ENCODE results near the gene KIRREL1. TPM values are rescaled to one million over a fixed set of nuclear protein-coding genes. Genes with fewer than 3 reads are reported as not detected.

The KIRREL1 gene
- total RNA-seq, 1 experiment from 2014 or later: 45.4 TPM

DNA sequence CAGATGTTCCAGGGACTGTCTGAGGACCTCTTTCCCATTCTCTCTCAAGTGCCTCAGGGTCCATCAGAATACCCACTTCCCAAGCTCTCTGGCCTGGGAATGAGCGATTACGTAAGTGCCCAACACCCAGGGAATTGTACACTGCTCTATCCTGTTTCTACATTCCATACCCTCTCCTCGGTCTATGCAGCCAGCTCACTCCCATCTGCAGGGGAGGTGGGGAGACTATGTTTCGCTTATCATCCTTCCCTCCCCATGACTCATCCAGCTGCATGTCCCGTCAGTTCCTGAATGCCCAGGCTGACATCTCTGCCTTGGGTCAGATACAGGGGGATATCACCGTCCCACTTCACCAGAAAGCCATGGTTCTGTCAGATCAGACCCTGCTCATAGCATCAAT, 152.7 kb downstream of the KIRREL1 start:
- Histone ChIP-seq H3K4me1 (no peaks in the 10 kb centered on the region), H3K27me3 (replicated peaks; ENCODE audit: control insufficient read depth, insufficient read depth, low read length) (no peaks in the 10 kb centered on the region; the same call in 1 of the 2 replicates), H3K4me3 (ENCODE audit: low read depth, low read length) (no peak overlapping the region), H3K9me3 (no peaks in the 10 kb centered on the region), H3K36me3 (ENCODE audit: control insufficient read depth, insufficient read depth, low read length) (no peaks in the 10 kb centered on the region)
- no TSS peak for BruUV-seq (replicated peaks)
- no peak for DNase-seq
- H3K27me3 Mint-ChIP-seq (ENCODE audit: insufficient read depth, unreplicated experiment): peaks cover 19% of the 10 kb centered on the region
- H3K4me1 Mint-ChIP-seq (ENCODE audit: low read depth, unreplicated experiment): no peaks in the 10 kb centered on the region
- intact Hi-C loops (cut with micrococcal nuclease; ENCODE audit: unreplicated experiment): no loop called here
- H3K9me3 Mint-ChIP-seq (ENCODE audit: unreplicated experiment): no peaks in the 10 kb centered on the region
- no peaks in the 10 kb centered on the region for H3K36me3 Mint-ChIP-seq (ENCODE audit: insufficient read depth, unreplicated experiment)
- TF ChIP-seq, protein P1, sequence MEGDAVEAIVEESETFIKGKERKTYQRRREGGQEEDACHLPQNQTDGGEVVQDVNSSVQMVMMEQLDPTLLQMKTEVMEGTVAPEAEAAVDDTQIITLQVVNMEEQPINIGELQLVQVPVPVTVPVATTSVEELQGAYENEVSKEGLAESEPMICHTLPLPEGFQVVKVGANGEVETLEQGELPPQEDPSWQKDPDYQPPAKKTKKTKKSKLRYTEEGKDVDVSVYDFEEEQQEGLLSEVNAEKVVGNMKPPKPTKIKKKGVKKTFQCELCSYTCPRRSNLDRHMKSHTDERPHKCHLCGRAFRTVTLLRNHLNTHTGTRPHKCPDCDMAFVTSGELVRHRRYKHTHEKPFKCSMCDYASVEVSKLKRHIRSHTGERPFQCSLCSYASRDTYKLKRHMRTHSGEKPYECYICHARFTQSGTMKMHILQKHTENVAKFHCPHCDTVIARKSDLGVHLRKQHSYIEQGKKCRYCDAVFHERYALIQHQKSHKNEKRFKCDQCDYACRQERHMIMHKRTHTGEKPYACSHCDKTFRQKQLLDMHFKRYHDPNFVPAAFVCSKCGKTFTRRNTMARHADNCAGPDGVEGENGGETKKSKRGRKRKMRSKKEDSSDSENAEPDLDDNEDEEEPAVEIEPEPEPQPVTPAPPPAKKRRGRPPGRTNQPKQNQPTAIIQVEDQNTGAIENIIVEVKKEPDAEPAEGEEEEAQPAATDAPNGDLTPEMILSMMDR (IDR thresholded peaks at IDR 0.05; ENCODE audit: insufficient read depth in 1 of 2, low read depth in 1 of 2, low read length in 1 of 2, severe bottlenecking in 1 of 2, unreplicated experiment in 1 of 2): no peak
- H3K4me3 Mint-ChIP-seq (ENCODE audit: unreplicated experiment): no peak overlapping the region
- H3K27ac Mint-ChIP-seq (ENCODE audit: unreplicated experiment): no peak overlapping the region
- POLR2A ChIA-PET: no interaction called here
- CTCF ChIA-PET: no interaction called here

DNA sequence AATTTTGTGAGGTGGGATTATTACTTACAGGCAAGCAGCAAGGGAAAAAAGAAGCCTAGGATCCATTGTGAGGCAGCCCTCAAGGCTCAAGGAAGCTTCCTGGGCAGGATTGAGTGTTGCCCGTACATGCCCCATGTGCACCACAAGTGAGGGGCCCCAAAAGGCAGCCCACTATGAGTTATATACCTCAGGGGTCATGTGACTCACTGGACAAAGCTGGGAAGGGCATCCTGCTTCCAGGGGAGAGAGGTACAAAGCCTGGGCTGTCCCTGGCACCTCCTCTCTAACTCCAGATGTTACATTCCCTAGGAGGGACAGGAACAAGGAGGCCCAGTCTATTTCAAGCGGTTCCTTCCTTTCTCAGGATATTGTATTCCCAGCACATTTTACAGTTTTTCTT, 153.3 kb downstream of the KIRREL1 start:
- Histone ChIP-seq H3K36me3 (ENCODE audit: control insufficient read depth, insufficient read depth, low read length) (no peaks in the 10 kb centered on the region), H3K4me1 (no peaks in the 10 kb centered on the region), H3K9me3 (no peaks in the 10 kb centered on the region), H3K4me3 (ENCODE audit: low read depth, low read length) (no peak overlapping the region), H3K27me3 (replicated peaks; ENCODE audit: control insufficient read depth, insufficient read depth, low read length) (no peaks in the 10 kb centered on the region; the same call in 1 of the 2 replicates)
- Mint-ChIP-seq H3K36me3 (ENCODE audit: insufficient read depth, unreplicated experiment) (no peaks in the 10 kb centered on the region), H3K27ac (ENCODE audit: unreplicated experiment) (no peak overlapping the region), H3K4me3 (ENCODE audit: unreplicated experiment) (no peak overlapping the region), H3K27me3 (ENCODE audit: insufficient read depth, unreplicated experiment) (peaks cover 19% of the 10 kb centered on the region), H3K9me3 (ENCODE audit: unreplicated experiment) (no peaks in the 10 kb centered on the region), H3K4me1 (ENCODE audit: low read depth, unreplicated experiment) (no peaks in the 10 kb centered on the region)
- TF ChIP-seq, protein P1 (IDR thresholded peaks at IDR 0.05; ENCODE audit: insufficient read depth in 1 of 2, low read depth in 1 of 2, low read length in 1 of 2, severe bottlenecking in 1 of 2, unreplicated experiment in 1 of 2): no peak
- no peak for DNase-seq
- POLR2A ChIA-PET: no interaction called here
- CTCF ChIA-PET: no interaction called here
- intact Hi-C loops (cut with micrococcal nuclease; ENCODE audit: unreplicated experiment): no loop called here
- no TSS peak for BruUV-seq (replicated peaks)

DNA sequence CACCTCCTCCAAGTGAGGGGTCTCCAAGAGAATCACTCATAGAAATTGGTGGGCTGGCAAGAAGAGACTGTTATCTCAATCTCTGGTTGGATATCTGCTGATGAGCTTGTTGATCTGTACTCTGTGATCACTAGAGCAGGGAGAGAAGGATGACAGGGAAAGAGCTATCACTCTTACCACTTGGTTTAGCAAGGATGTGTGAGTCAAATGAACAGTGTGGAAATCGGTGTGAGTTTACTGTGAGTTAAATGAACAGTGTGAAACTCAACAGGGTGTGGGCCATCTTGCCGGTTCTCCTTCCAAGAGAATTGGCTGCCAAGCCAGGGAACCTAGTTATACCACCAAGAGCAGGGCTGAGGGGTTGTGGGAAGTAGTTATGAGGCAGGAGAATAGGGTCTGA, 154.0 kb downstream of the KIRREL1 start:
- Mint-ChIP-seq H3K4me3 (ENCODE audit: unreplicated experiment) (no peak overlapping the region), H3K36me3 (ENCODE audit: insufficient read depth, unreplicated experiment) (no peaks in the 10 kb centered on the region), H3K27me3 (ENCODE audit: insufficient read depth, unreplicated experiment) (peaks cover 19% of the 10 kb centered on the region), H3K4me1 (ENCODE audit: low read depth, unreplicated experiment) (no peaks in the 10 kb centered on the region), H3K27ac (ENCODE audit: unreplicated experiment) (no peak overlapping the region), H3K9me3 (ENCODE audit: unreplicated experiment) (no peaks in the 10 kb centered on the region)
- Histone ChIP-seq H3K4me3 (ENCODE audit: low read depth, low read length) (no peak overlapping the region), H3K27me3 (replicated peaks; ENCODE audit: control insufficient read depth, insufficient read depth, low read length) (no peaks in the 10 kb centered on the region; the same call in 1 of the 2 replicates), H3K9me3 (no peaks in the 10 kb centered on the region), H3K4me1 (no peaks in the 10 kb centered on the region), H3K36me3 (ENCODE audit: control insufficient read depth, insufficient read depth, low read length) (no peaks in the 10 kb centered on the region)
- no TSS peak for BruUV-seq (replicated peaks)
- TF ChIP-seq, protein P1 (IDR thresholded peaks at IDR 0.05; ENCODE audit: insufficient read depth in 1 of 2, low read depth in 1 of 2, low read length in 1 of 2, severe bottlenecking in 1 of 2, unreplicated experiment in 1 of 2): no peak
- no peak for DNase-seq
- intact Hi-C loops (cut with micrococcal nuclease; ENCODE audit: unreplicated experiment): no loop called here
- POLR2A ChIA-PET: interaction anchor here (0.6 kb wide), 1 partner anchor 17 kb away, joined by 3 read pairs; no protein-coding TSS in a partner anchor
- CTCF ChIA-PET: no interaction called here
